Spleen (tissue), 11 donors: ENCODE data around the gene NPTN. TPM values are rescaled to one million over a fixed set of nuclear protein-coding genes. Genes with fewer than 3 reads are reported as not detected.
"Not testable (repeated sequence)": the region's sequence is repeated elsewhere in the genome, so short reads cannot be mapped to it uniquely, and the experiment has no call there.

Experiments used
- DNase-seq: peaks from one replicate; pipeline ENCODE4 v3.0.0-alpha.2; 2020
- H3K27ac ChIP-seq, 8 donors: fragments of 200-600 bp; sonication (generic) in 7 of 8; 1 replicate in 4 of 8; 2 replicates in 4 of 8; pipeline versions ENCODE4 v1.5.0 to v1.8.0; 2016 to 2021; ENCODE audit warnings: inconsistent platforms in 4 of 8, mild to moderate bottlenecking in 4 of 8, moderate library complexity in 1 of 8
- H3K27me3 ChIP-seq, 7 donors: fragments of 200-600 bp; sonication (generic) in 6 of 7; replicated peaks in 1 of 7; 1 replicate in 4 of 7; 2 replicates in 3 of 7; pipeline versions ENCODE4 v1.5.0 to v1.8.0; 2016 to 2021; ENCODE audit warnings: inconsistent platforms in 3 of 7, mild to moderate bottlenecking in 1 of 7
- H3K36me3 ChIP-seq, 6 donors: fragments of 200-600 bp; sonication (generic) in 5 of 6; 1 replicate in 4 of 6; 2 replicates in 2 of 6; pipeline versions ENCODE4 v1.5.0 to v1.8.0; 2016 to 2021; ENCODE audit warnings: inconsistent platforms in 2 of 6
- H3K4me1 ChIP-seq, 6 donors: fragments of 200-600 bp; sonication (generic) in 5 of 6; 1 replicate in 3 of 6; 2 replicates in 3 of 6; pipeline versions ENCODE4 v1.5.0 to v1.8.0; 2016 to 2021; ENCODE audit warnings: inconsistent platforms in 3 of 6
- H3K4me3 ChIP-seq, 8 donors: fragments of 200-600 bp; sonication (generic) in 7 of 8; 1 replicate in 4 of 8; 2 replicates in 4 of 8; pipeline versions ENCODE4 v1.5.0 to v1.8.0; 2016 to 2021; ENCODE audit warnings: inconsistent platforms in 4 of 8, mild to moderate bottlenecking in 4 of 8, moderate library complexity in 2 of 8
- H3K9me3 ChIP-seq, 8 donors: fragments of 200-600 bp; sonication (generic) in 7 of 8; 1 replicate in 4 of 8; 2 replicates in 4 of 8; pipeline versions ENCODE4 v1.5.0 to v1.8.0; 2016 to 2021; ENCODE audit warnings: inconsistent platforms in 4 of 8
- CTCF ChIP-seq, 11 experiments: fragments of 200-600 bp in 7 of 11; fragments of 450-650 bp in 4 of 11; sonication (generic) in 4 of 11; IDR thresholded peaks in 8 of 11; conservative IDR thresholded peaks in 3 of 11; 1 replicate in 7 of 11; 2 replicates in 4 of 11; pipeline versions ENCODE4 v1.4.0 to v1.8.0; 2016 to 2021; ENCODE audit warnings: antibody characterized with exemption in 11 of 11, inconsistent platforms in 4 of 11, mild to moderate bottlenecking in 1 of 11
- POLR2A ChIP-seq, 3 donors: fragments of 450-650 bp; IDR thresholded peaks; one replicate each; pipeline ENCODE4 v1.5.1; 2017; ENCODE audit warnings: antibody characterized with exemption in 3 of 3, mild to moderate bottlenecking in 1 of 3
- POLR2AphosphoS5 ChIP-seq, 3 donors: sonication (generic); formaldehyde crosslinking; IDR thresholded peaks; one replicate each; pipeline ENCODE4 v1.5.1; 2017; ENCODE audit warnings: antibody characterized with exemption in 3 of 3
- WGBS, 5 donors: extraction: QIAGEN DNeasy Blood & Tissue Kit in 3 of 5; methylation state at CpG; one replicate each; pipeline versions ENCODE4 v1.1.5 to v1.1.7; 2013 to 2018; 5-methylcytosine and 5-hydroxymethylcytosine counted together
- intact Hi-C: fragments of 100-400 bp; cut with DNase I; formaldehyde crosslinking; loops from one replicate; pipeline ENCODE4 v1.15.0; 2023; ENCODE audit warnings: low total_unique reads
- polyA plus RNA-seq, 3 donors: library from polyadenylated mRNA; stranded (reverse); fragments of 200-250 nt; gene quantifications; one replicate each; pipeline ENCODE4 v1.2.1, GENCODE V29; 2013
- total RNA-seq, 7 donors: library from RNA; depleted of rRNA in 3 of 7; stranded (reverse); fragments of >200 nt in 3 of 7; fragmentation: NEBNext Ultra II Directional in 4 of 7; extraction: Animal tissue kit (Norgen Biotek cat#: 25700) in 4 of 7; gene quantifications; one replicate each; pipeline versions ENCODE4 v1.1.0 to v1.2.1, GENCODE V29; 2016 to 2021
- donor health status: healthy with polysubstance abuse.
- donor health status: DM: no; HTN: no; CAD: no; lungs with moderate emphysema.
- donor health status: DM: no; HTN: no; CAD: no.
- donor health status: Bipolar disorder and iron deficiency.
- donor health status: healthy.
- donor health status: DM: no; HTN: no; CAD: no.
- donor health status: DM: yes; HTN: yes; CAD: no.

NPTN gene
- total and polyA plus RNA-seq, 10 donors: 18.9 to 130 (median 99.4) TPM

GRCh38 chr15:73558529-73558928 lies 74.7 kb downstream of the NPTN start:
- no peak overlapping the region for H3K4me3 ChIP-seq
- H3K27ac ChIP-seq: no peak overlapping the region
- intact Hi-C loops: no loop called here
- DNase-seq: no peak
- H3K36me3 ChIP-seq: peaks cover 0 to 93% (median 47%) of the 10 kb centered on the region in 6 donors
- 68 to 84% (median 82%) methylated on average over 1 of the region's 1 CpG for WGBS, 5 donors
- no peak for TF ChIP-seq POLR2AphosphoS5 (IDR thresholded peaks at IDR 0.05)
- no peak for TF ChIP-seq CTCF (IDR thresholded peaks at IDR 0.05 in 8 of 11, conservative IDR thresholded peaks at IDR 0.05 in 3 of 11)
- no peak for TF ChIP-seq POLR2A (IDR thresholded peaks at IDR 0.05)
- no peaks in the 10 kb centered on the region for H3K27me3 ChIP-seq
- H3K4me1 ChIP-seq: peaks cover 0 to 6% (median 0%) of the 10 kb centered on the region in 6 donors
- no peaks in the 10 kb centered on the region for H3K9me3 ChIP-seq

GRCh38 chr15:73555080-73555479 lies 78.1 kb downstream of the NPTN start:
- 80 to 95% (median 88%) methylated on average over 4 of the region's 4 CpGs for WGBS, 5 donors

GRCh38 chr15:73550190-73550589 lies 83.0 kb downstream of the NPTN start:
- no peak overlapping the region for H3K4me3 ChIP-seq
- H3K27me3 ChIP-seq: no peaks in the 10 kb centered on the region
- H3K27ac ChIP-seq: no peak overlapping the region
- peaks cover 0 to 12% (median 2%) of the 10 kb centered on the region in 6 donors for H3K4me1 ChIP-seq
- no peak for DNase-seq
- intact Hi-C loops: loop anchor here (5.0 kb wide), 1 partner anchor 152 kb away; no protein-coding TSS in a partner anchor
- H3K36me3 ChIP-seq: peaks cover 0 to 22% (median 0%) of the 10 kb centered on the region in 6 donors
- no peak for TF ChIP-seq CTCF (IDR thresholded peaks at IDR 0.05 in 8 of 11, conservative IDR thresholded peaks at IDR 0.05 in 3 of 11)
- TF ChIP-seq POLR2AphosphoS5 (IDR thresholded peaks at IDR 0.05): no peak
- no peak for TF ChIP-seq POLR2A (IDR thresholded peaks at IDR 0.05)
- H3K9me3 ChIP-seq: no peaks in the 10 kb centered on the region

More at GRCh38 chr15:73555080-73555479, 78.1 kb downstream of the NPTN start:
- intact Hi-C loops: no loop called here
- H3K4me3 ChIP-seq: no peak overlapping the region
- no peaks in the 10 kb centered on the region for H3K9me3 ChIP-seq
- H3K4me1 ChIP-seq: peaks cover 0 to 10% (median under 1%) of the 10 kb centered on the region in 6 donors
- H3K36me3 ChIP-seq: peaks cover 0 to 61% (median 20%) of the 10 kb centered on the region in 6 donors
- TF ChIP-seq CTCF (IDR thresholded peaks at IDR 0.05 in 8 of 11, conservative IDR thresholded peaks at IDR 0.05 in 3 of 11) (no peak), POLR2AphosphoS5 (IDR thresholded peaks at IDR 0.05) (no peak), POLR2A (IDR thresholded peaks at IDR 0.05) (no peak)
- no peak overlapping the region for H3K27ac ChIP-seq
- no peak for DNase-seq
- no peaks in the 10 kb centered on the region for H3K27me3 ChIP-seq

- Histone ChIP-seq H3K4me1 (peaks cover 0 to 12% (median 2%) of the 10 kb centered on the region in 6 donors), H3K36me3 (peaks cover 0 to 18% (median 0%) of the 10 kb centered on the region in 6 donors)
- H3K27me3 ChIP-seq, intact Hi-C loops, H3K4me3 ChIP-seq, H3K27ac ChIP-seq, DNase-seq, H3K9me3 ChIP-seq: not testable (repeated sequence)
- 90 to 96% (median 95%) methylated on average over 3 of the region's 3 CpGs for WGBS, 5 donors
Observed at GRCh38 chr15:73548925-73549324, 84.3 kb downstream of the NPTN start.

GRCh38 chr15:73541479-73541878 lies 91.7 kb downstream of the NPTN start:
- intact Hi-C loops: no loop called here
- Histone ChIP-seq H3K4me1 (no peaks in the 10 kb centered on the region), H3K27me3 (no peaks in the 10 kb centered on the region), H3K4me3 (no peak overlapping the region), H3K27ac (no peak overlapping the region), H3K36me3 (peaks cover 0 to 18% (median 0%) of the 10 kb centered on the region in 6 donors), H3K9me3 (no peaks in the 10 kb centered on the region)
- DNase-seq: no peak
- TF ChIP-seq POLR2AphosphoS5 (IDR thresholded peaks at IDR 0.05) (no peak), POLR2A (IDR thresholded peaks at IDR 0.05) (no peak), CTCF (IDR thresholded peaks at IDR 0.05 in 8 of 11, conservative IDR thresholded peaks at IDR 0.05 in 3 of 11) (no peak)
